Spleen (tissue), 11 donors: ENCODE results near the gene HOXB9. TPM values are rescaled to one million over a fixed set of nuclear protein-coding genes. Genes with fewer than 3 reads are reported as not detected.

Source experiments
- DNase-seq: peaks from one replicate; pipeline ENCODE4 v3.0.0-alpha.2; 2020
- H3K27ac ChIP-seq, 8 donors: fragments of 200-600 bp; sonication (generic) in 7 of 8; 1 replicate in 4 of 8; 2 replicates in 4 of 8; pipeline versions ENCODE4 v1.5.0 to v1.8.0; 2016 to 2021; ENCODE audit warnings: inconsistent platforms in 4 of 8, mild to moderate bottlenecking in 4 of 8, moderate library complexity in 1 of 8
- H3K27me3 ChIP-seq, 7 donors: fragments of 200-600 bp; sonication (generic) in 6 of 7; replicated peaks in 1 of 7; 1 replicate in 4 of 7; 2 replicates in 3 of 7; pipeline versions ENCODE4 v1.5.0 to v1.8.0; 2016 to 2021; ENCODE audit warnings: inconsistent platforms in 3 of 7, mild to moderate bottlenecking in 1 of 7
- H3K36me3 ChIP-seq, 6 donors: fragments of 200-600 bp; sonication (generic) in 5 of 6; 1 replicate in 4 of 6; 2 replicates in 2 of 6; pipeline versions ENCODE4 v1.5.0 to v1.8.0; 2016 to 2021; ENCODE audit warnings: inconsistent platforms in 2 of 6
- H3K4me1 ChIP-seq, 6 donors: fragments of 200-600 bp; sonication (generic) in 5 of 6; 1 replicate in 3 of 6; 2 replicates in 3 of 6; pipeline versions ENCODE4 v1.5.0 to v1.8.0; 2016 to 2021; ENCODE audit warnings: inconsistent platforms in 3 of 6
- H3K4me3 ChIP-seq, 8 donors: fragments of 200-600 bp; sonication (generic) in 7 of 8; 1 replicate in 4 of 8; 2 replicates in 4 of 8; pipeline versions ENCODE4 v1.5.0 to v1.8.0; 2016 to 2021; ENCODE audit warnings: inconsistent platforms in 4 of 8, mild to moderate bottlenecking in 4 of 8, moderate library complexity in 2 of 8
- H3K9me3 ChIP-seq, 8 donors: fragments of 200-600 bp; sonication (generic) in 7 of 8; 1 replicate in 4 of 8; 2 replicates in 4 of 8; pipeline versions ENCODE4 v1.5.0 to v1.8.0; 2016 to 2021; ENCODE audit warnings: inconsistent platforms in 4 of 8
- POLR2A ChIP-seq, 3 donors: fragments of 450-650 bp; IDR thresholded peaks; one replicate each; pipeline ENCODE4 v1.5.1; 2017; ENCODE audit warnings: antibody characterized with exemption in 3 of 3, mild to moderate bottlenecking in 1 of 3
- POLR2AphosphoS5 ChIP-seq, 3 donors: sonication (generic); formaldehyde crosslinking; IDR thresholded peaks; one replicate each; pipeline ENCODE4 v1.5.1; 2017; ENCODE audit warnings: antibody characterized with exemption in 3 of 3
- WGBS, 5 donors: extraction: QIAGEN DNeasy Blood & Tissue Kit in 3 of 5; methylation state at CpG; one replicate each; pipeline versions ENCODE4 v1.1.5 to v1.1.7; 2013 to 2018; 5-methylcytosine and 5-hydroxymethylcytosine counted together
- intact Hi-C: fragments of 100-400 bp; cut with DNase I; formaldehyde crosslinking; loops from one replicate; pipeline ENCODE4 v1.15.0; 2023; ENCODE audit warnings: low total_unique reads
- polyA plus RNA-seq, 3 donors: library from polyadenylated mRNA; stranded (reverse); fragments of 200-250 nt; gene quantifications; one replicate each; pipeline ENCODE4 v1.2.1, GENCODE V29; 2013
- total RNA-seq, 7 donors: library from RNA; depleted of rRNA in 3 of 7; stranded (reverse); fragments of >200 nt in 3 of 7; fragmentation: NEBNext Ultra II Directional in 4 of 7; extraction: Animal tissue kit (Norgen Biotek cat#: 25700) in 4 of 7; gene quantifications; one replicate each; pipeline versions ENCODE4 v1.1.0 to v1.2.1, GENCODE V29; 2016 to 2021
- TF ChIP-seq, protein P1 (sequence below), 11 experiments: fragments of 200-600 bp in 7 of 11; fragments of 450-650 bp in 4 of 11; sonication (generic) in 4 of 11; IDR thresholded peaks in 8 of 11; conservative IDR thresholded peaks in 3 of 11; 1 replicate in 7 of 11; 2 replicates in 4 of 11; pipeline versions ENCODE4 v1.4.0 to v1.8.0; 2016 to 2021; ENCODE audit warnings: antibody characterized with exemption in 11 of 11, inconsistent platforms in 4 of 11, mild to moderate bottlenecking in 1 of 11
- donor health status: healthy with polysubstance abuse.
- donor health status: DM: no; HTN: no; CAD: no; lungs with moderate emphysema.
- donor health status: DM: no; HTN: no; CAD: no.
- donor health status: Bipolar disorder and iron deficiency.
- donor health status: healthy.
- donor health status: DM: no; HTN: no; CAD: no.
- donor health status: DM: yes; HTN: yes; CAD: no.

HOXB9 gene
- total and polyA plus RNA-seq, 10 donors = 0.10 to 0.50 (median 0.42) TPM; not detected in 5

DNA sequence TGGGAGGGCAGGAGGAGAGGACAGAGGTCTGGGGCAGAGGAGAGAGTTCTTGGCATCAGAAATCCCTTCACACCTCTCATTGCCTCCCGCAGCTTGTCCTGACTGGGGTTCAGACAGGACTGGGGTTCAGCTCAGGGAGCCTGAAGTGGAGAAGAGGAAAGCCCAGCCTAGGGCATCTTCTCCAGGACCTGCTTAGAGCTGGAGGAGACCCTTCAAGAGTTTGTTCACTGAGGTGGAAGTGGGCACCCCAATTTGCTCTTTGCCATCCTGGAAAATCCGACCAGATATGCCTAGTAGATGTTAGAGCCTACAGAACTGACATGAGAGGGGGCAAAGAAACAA lies 38.1 kb downstream of the HOXB9 start:
- Histone ChIP-seq H3K4me3 (peak overlapping the region in 1 of 8 donors; percentile 81), H3K36me3 (no peaks in the 10 kb centered on the region), H3K27me3 (peaks cover 0 to 100% (median 70%) of the 10 kb centered on the region in 7 donors), H3K27ac (peak overlapping the region in 7 of 8 donors; percentile 39 to 85 (median 81)), H3K4me1 (peaks cover 13 to 86% (median 44%) of the 10 kb centered on the region in 6 donors), H3K9me3 (no peaks in the 10 kb centered on the region)
- no peak for DNase-seq
- TF ChIP-seq, protein P1, sequence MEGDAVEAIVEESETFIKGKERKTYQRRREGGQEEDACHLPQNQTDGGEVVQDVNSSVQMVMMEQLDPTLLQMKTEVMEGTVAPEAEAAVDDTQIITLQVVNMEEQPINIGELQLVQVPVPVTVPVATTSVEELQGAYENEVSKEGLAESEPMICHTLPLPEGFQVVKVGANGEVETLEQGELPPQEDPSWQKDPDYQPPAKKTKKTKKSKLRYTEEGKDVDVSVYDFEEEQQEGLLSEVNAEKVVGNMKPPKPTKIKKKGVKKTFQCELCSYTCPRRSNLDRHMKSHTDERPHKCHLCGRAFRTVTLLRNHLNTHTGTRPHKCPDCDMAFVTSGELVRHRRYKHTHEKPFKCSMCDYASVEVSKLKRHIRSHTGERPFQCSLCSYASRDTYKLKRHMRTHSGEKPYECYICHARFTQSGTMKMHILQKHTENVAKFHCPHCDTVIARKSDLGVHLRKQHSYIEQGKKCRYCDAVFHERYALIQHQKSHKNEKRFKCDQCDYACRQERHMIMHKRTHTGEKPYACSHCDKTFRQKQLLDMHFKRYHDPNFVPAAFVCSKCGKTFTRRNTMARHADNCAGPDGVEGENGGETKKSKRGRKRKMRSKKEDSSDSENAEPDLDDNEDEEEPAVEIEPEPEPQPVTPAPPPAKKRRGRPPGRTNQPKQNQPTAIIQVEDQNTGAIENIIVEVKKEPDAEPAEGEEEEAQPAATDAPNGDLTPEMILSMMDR (IDR thresholded peaks at IDR 0.05 in 8 of 11, conservative IDR thresholded peaks at IDR 0.05 in 3 of 11) = no peak
- TF ChIP-seq POLR2A (IDR thresholded peaks at IDR 0.05) (no peak), POLR2AphosphoS5 (IDR thresholded peaks at IDR 0.05) (no peak)
- 27 to 65% (median 48%) methylated on average over 2 of the region's 2 CpGs for WGBS, 5 donors
- intact Hi-C loops = no loop called here

DNA sequence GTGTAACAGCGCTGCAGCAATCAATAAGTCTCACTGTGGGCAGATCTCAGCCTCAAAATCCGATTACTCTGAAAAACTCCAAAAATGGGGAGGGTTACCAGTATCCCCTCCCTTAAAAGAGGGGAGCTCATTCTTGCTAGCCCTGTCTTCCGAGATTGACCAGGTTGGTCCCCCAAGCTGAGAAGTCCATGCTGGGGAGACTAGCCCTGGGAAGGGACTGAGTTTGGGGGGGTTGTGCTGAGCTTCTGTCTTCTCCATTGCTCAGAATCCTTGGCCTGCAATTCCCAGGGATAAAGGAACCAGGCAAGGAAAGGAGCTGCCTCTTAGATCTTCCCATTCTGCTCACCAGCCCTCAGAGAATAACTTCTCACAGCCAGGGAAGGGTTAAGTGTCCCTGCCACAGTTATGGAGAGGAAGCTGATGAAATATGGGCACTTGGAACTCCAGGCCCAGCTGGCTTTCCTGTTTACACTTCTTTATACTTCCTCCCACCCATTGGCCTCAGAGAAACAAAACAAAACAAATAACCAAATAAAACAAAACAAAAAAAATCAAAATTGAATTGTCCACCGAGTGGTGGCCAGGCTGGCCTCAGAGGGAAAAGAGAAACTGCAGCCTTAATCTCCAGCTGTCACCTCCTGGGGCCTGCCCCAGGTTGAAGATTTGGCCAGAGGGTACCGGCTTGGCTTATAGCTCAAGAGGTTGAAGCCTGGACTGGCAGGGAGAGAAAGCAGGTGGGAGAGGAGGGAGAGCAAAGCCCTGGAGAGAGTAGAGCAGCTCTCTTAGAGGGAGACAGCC lies 38.7 kb downstream of the HOXB9 start:
- Histone ChIP-seq H3K27ac (peak overlapping the region; percentile 2 to 85 (median 78)), H3K27me3 (peaks cover 0 to 100% (median 70%) of the 10 kb centered on the region in 7 donors), H3K36me3 (no peaks in the 10 kb centered on the region), H3K4me3 (peak overlapping the region in 2 of 8 donors; percentile 9 to 81), H3K4me1 (peaks cover 15 to 86% (median 44%) of the 10 kb centered on the region in 6 donors), H3K9me3 (no peaks in the 10 kb centered on the region)
- DNase-seq = no peak
- intact Hi-C loops = no loop called here
- TF ChIP-seq POLR2A (IDR thresholded peaks at IDR 0.05) (no peak), POLR2AphosphoS5 (IDR thresholded peaks at IDR 0.05) (no peak)
- TF ChIP-seq, protein P1 (IDR thresholded peaks at IDR 0.05 in 8 of 11, conservative IDR thresholded peaks at IDR 0.05 in 3 of 11) = no peak
- WGBS, 5 donors = 29 to 59% (median 34%) methylated on average over 5 of the region's 5 CpGs

DNA sequence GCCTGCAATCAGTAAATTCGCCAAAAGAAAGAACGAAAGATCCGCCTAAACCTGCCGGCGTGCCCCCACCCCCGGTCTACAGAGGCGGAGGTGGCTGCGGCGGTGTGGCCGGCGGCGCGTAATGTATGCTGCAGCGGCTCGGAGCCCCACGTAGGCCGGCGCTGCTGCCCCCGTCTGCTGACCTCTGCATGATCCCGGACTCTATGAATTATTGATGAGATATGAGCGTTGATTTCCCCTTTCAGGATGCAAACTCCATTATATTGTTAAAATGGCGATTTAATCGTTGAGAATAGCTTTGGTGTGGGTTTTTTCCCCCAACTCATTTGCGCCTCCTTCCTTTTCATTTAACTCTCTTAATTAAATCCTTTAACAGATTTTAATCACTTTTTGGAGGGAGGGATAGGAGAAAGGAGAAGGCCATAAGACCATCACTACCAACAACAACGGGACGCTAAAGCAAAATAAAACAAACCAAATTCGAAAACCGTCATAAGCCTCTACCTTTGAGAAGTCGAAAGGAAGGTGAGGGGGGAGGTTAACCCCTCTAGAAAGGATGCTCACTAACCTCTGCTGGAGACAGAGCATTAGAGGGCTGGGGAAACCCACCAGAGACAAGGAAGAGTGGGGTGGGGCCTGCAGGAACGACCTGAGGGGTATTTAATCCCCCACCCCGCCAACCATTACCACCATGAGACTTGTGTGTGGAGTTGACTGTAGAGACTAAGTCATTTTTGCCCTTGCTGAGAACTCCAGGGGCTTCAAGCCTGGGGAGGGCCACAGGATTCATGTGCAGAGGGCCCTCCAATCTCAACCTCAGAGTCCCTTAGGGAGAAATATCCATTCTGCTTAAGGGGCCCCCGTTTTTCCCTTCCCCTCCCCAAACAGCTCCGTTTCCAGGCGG lies 39.6 kb downstream of the HOXB9 start:
- peaks cover 2 to 100% (median 70%) of the 10 kb centered on the region in 7 donors for H3K27me3 ChIP-seq
- H3K27ac ChIP-seq = peak overlapping the region; percentile 35 to 85 (median 82)
- 11 to 19% (median 12%) methylated on average over 34 of the region's 34 CpGs for WGBS, 5 donors
- peak overlapping the region; percentile 35 to 81 (median 54) for H3K4me3 ChIP-seq
- intact Hi-C loops = no loop called here
- no peaks in the 10 kb centered on the region for H3K36me3 ChIP-seq
- DNase-seq = no peak
- TF ChIP-seq POLR2AphosphoS5 (IDR thresholded peaks at IDR 0.05) = no peak
- TF ChIP-seq, protein P1 (IDR thresholded peaks at IDR 0.05 in 8 of 11, conservative IDR thresholded peaks at IDR 0.05 in 3 of 11) = no peak
- peaks cover 15 to 86% (median 47%) of the 10 kb centered on the region in 6 donors for H3K4me1 ChIP-seq
- no peaks in the 10 kb centered on the region for H3K9me3 ChIP-seq
